Ovary (tissue), 9 donors: ENCODE results near the gene CERS6. TPM values are rescaled to one million over a fixed set of nuclear protein-coding genes. Genes with fewer than 3 reads are reported as not detected.
A peak's percentile ranks its signal among the peaks of the same experiment; 100 is the strongest.

Experiments used
- DNase-seq, 5 donors: peaks; one replicate each; pipeline ENCODE4 v3.0.0-alpha.2; 2019 to 2020
- H3K27ac ChIP-seq, 2 donors: fragments of 200-600 bp; one replicate each; pipeline versions ENCODE4 v1.5.1 to v1.8.0; 2019 to 2022
- H3K27me3 ChIP-seq: fragments of 200-600 bp; one replicate; pipeline ENCODE4 v1.8.0; 2022
- H3K36me3 ChIP-seq: fragments of 200-600 bp; sonication (generic); one replicate; pipeline ENCODE4 v1.5.1; 2019
- H3K4me1 ChIP-seq: one replicate; pipeline ENCODE4 v1.8.1; 2013; ENCODE audit warnings: mild to moderate bottlenecking, moderate library complexity; ENCODE audit not compliant: insufficient read depth
- H3K4me3 ChIP-seq: fragments of 200-600 bp; sonication (generic); one replicate; pipeline ENCODE4 v1.5.1; 2017
- H3K9me3 ChIP-seq, 2 donors: fragments of 200-600 bp in 1 of 2; sonication (generic) in 1 of 2; one replicate each; pipeline versions ENCODE4 v1.5.1 to v1.8.1; 2013 to 2019; ENCODE audit warnings: mild to moderate bottlenecking in 1 of 2, moderate library complexity in 1 of 2
- EP300 ChIP-seq: sonication (generic); formaldehyde crosslinking; IDR thresholded peaks from one replicate; pipeline ENCODE4 v1.6.1; 2017; ENCODE audit warnings: antibody characterized with exemption
- POLR2A ChIP-seq: fragments of 450-650 bp; IDR thresholded peaks from one replicate; pipeline ENCODE4 v1.6.1; 2017; ENCODE audit warnings: antibody characterized with exemption, mild to moderate bottlenecking, moderate library complexity
- WGBS, 3 donors: extraction: QIAGEN DNeasy Blood & Tissue Kit in 1 of 3; methylation state at CpG; one replicate each; pipeline versions ENCODE4 v1.1.5 to v1.1.7; 2013 to 2017; 5-methylcytosine and 5-hydroxymethylcytosine counted together
- intact Hi-C, 4 donors: fragments of 100-400 bp; cut with DNase I; formaldehyde crosslinking; loops; one replicate each; pipeline versions ENCODE4 v1.11.0 to v1.15.1; 2022 to 2023
- polyA plus RNA-seq, 2 donors: library from polyadenylated mRNA; stranded (reverse); fragments of 200-250 nt in 1 of 2; fragments of 350-450 nt in 1 of 2; fragmentation: Illumina TruSeq in 1 of 2; extraction: RNeasy Lipid Tissue Mini Kit (QIAGEN cat#74804) in 1 of 2; gene quantifications; one replicate each; pipeline ENCODE4 v1.2.3, GENCODE V29; 2013 to 2014
- total RNA-seq, 7 donors: library from RNA; depleted of rRNA in 2 of 7; stranded (reverse); fragments of >200 nt in 2 of 7; fragmentation: NEBNext Ultra II Directional in 3 of 7; extraction: Animal tissue kit (Norgen Biotek cat#: 25700) in 3 of 7; gene quantifications; one replicate each; pipeline versions ENCODE4 v1.1.0 to v1.2.4, GENCODE V29; 2016 to 2023
- TF ChIP-seq, protein P1 (sequence below), 3 donors: fragments of 450-650 bp in 2 of 3; fragments of 200-600 bp in 1 of 3; IDR thresholded peaks; one replicate each; pipeline versions ENCODE4 v1.5.1 to v1.8.0; 2016 to 2022; ENCODE audit warnings: antibody characterized with exemption in 3 of 3, mild to moderate bottlenecking in 1 of 3
- donor health status: DM: no; HTN: no; CAD: no; lungs with moderate emphysema.
- donor health status: DM: no; HTN: no; CAD: no.
- donor health status: Bipolar disorder and iron deficiency.
- donor health status: DM: yes; HTN: yes; CAD: no.
- donor health status: DM: no; HTN: no; CAD: no.
- donor health status: DM: yes; HTN: yes; CAD: no.

The CERS6 gene
- total and polyA plus RNA-seq, 9 donors, result 11.5 to 30.8 (median 24.9) TPM

DNA sequence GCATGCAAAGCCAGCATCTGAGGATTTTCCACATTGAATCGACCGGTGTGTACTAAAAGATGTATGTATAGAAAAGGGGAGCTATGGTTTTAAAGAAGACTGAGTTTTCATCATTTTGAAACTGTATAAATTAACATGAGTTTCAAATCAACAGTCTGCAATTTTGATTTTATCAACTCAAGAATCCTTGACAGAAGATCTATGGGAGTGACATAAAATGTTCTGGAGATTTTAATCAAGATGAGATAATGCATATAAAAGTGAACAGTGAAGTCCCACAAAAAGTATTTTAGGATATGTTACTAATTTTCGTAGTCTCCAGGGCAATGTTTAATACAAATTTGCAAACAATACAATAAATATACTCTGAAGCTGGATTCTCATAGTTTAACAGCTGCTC is 24.0 kb upstream of the CERS6 start:
- no peaks in the 10 kb centered on the region for H3K27me3 ChIP-seq
- TF ChIP-seq EP300, result no peak
- no peak for TF ChIP-seq POLR2A
- TF ChIP-seq, protein P1, sequence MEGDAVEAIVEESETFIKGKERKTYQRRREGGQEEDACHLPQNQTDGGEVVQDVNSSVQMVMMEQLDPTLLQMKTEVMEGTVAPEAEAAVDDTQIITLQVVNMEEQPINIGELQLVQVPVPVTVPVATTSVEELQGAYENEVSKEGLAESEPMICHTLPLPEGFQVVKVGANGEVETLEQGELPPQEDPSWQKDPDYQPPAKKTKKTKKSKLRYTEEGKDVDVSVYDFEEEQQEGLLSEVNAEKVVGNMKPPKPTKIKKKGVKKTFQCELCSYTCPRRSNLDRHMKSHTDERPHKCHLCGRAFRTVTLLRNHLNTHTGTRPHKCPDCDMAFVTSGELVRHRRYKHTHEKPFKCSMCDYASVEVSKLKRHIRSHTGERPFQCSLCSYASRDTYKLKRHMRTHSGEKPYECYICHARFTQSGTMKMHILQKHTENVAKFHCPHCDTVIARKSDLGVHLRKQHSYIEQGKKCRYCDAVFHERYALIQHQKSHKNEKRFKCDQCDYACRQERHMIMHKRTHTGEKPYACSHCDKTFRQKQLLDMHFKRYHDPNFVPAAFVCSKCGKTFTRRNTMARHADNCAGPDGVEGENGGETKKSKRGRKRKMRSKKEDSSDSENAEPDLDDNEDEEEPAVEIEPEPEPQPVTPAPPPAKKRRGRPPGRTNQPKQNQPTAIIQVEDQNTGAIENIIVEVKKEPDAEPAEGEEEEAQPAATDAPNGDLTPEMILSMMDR (IDR thresholded peaks at IDR 0.05), result no peak
- no peaks in the 10 kb centered on the region for H3K36me3 ChIP-seq
- no peak overlapping the region for H3K27ac ChIP-seq
- no peaks in the 10 kb centered on the region for H3K9me3 ChIP-seq
- H3K4me1 ChIP-seq, result no peaks in the 10 kb centered on the region
- 90 to 92% (median 92%) methylated on average over 3 of the region's 3 CpGs for WGBS, 3 donors
- intact Hi-C loops, result no loop called here
- no peak for DNase-seq
- no peak overlapping the region for H3K4me3 ChIP-seq

DNA sequence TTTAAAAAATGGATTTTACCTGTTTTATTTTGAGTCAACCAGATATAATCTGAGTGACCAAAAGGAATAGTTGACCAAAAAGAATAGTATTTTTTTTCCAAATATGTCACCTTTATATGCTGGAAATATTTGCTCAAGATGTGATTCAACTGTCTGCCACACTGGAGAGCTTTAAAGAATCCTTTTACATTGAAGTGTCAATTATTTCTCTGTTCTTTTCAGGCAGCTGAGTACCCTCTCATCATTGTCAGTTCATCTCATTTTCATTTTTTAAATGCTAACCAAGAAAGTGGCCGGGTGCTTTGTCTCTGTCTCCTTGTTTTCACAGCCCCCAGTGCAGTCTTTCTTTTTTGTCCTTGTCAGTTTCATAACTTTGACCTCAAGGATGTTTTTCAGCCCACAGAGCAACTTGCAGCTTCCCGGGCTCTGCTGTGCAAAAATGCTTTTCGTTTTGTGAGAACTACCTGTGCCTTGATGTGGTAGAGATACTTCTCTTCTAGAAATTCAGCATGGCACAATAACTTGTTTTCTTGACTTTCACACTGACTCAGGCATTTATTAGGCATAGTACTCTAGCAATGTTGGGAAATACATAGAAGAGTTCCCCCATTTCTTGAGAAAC is 23.4 kb upstream of the CERS6 start:
- WGBS, 3 donors, result 28 to 42% (median 37%) methylated on average over 3 of the region's 3 CpGs
- Histone ChIP-seq H3K4me1 (no peaks in the 10 kb centered on the region), H3K27ac (no peak overlapping the region), H3K4me3 (no peak overlapping the region), H3K9me3 (no peaks in the 10 kb centered on the region), H3K27me3 (no peaks in the 10 kb centered on the region), H3K36me3 (no peaks in the 10 kb centered on the region)
- DNase-seq, result no peak
- intact Hi-C loops, result no loop called here
- no peak for TF ChIP-seq EP300
- no peak for TF ChIP-seq POLR2A

DNA sequence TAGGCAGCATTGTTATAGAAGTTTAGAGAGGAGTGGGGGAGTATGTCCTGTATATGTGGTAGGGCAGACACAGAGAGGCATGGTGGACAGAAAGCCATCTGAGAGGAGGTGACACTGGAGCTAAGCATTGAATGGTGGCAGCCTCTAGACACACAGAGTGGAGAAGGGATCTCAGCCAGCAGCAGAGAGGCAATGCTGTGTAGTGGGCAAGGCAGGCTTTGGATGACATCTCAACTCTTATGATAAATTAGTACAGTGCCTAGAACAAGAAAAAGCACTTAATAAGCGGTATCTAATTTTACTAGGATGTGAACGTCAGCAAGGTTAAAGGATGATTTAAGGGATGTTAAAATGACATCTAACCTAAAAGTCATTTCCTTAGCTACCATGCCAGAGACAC is 22.5 kb upstream of the CERS6 start:
- Histone ChIP-seq H3K4me1 (no peaks in the 10 kb centered on the region), H3K4me3 (no peak overlapping the region), H3K36me3 (no peaks in the 10 kb centered on the region), H3K27ac (no peak overlapping the region), H3K27me3 (no peaks in the 10 kb centered on the region), H3K9me3 (no peaks in the 10 kb centered on the region)
- intact Hi-C loops, result no loop called here
- 73 to 82% (median 80%) methylated on average over 2 of the region's 2 CpGs for WGBS, 3 donors
- TF ChIP-seq, protein P1 (IDR thresholded peaks at IDR 0.05), result no peak
- TF ChIP-seq EP300 (no peak), POLR2A (no peak)
- no peak for DNase-seq

DNA sequence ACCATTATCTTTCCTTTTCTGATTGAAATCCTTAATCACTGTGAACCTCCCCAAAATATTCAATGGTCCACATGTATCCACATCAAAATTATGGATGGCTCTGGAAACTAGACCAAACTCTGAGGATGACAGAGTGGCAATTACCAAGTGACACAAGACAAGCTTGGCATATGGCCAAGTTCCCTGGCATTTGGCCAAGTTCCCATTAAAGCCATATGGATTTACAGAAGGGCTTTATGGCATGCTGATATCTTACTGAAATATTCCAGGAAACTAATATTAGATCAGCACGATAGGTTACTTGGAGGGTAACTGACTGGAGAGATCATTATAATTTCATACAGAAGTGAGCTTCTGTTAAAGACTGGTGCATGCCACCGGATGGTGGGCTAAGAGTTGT is 21.9 kb upstream of the CERS6 start:
- TF ChIP-seq POLR2A, result no peak
- no peak for TF ChIP-seq EP300
- no peaks in the 10 kb centered on the region for H3K27me3 ChIP-seq
- no peaks in the 10 kb centered on the region for H3K9me3 ChIP-seq
- no peaks in the 10 kb centered on the region for H3K4me1 ChIP-seq
- peak in 2 of 5 donors; percentile 34 to 35 for DNase-seq
- no peaks in the 10 kb centered on the region for H3K36me3 ChIP-seq
- no peak overlapping the region for H3K27ac ChIP-seq
- 83 to 89% (median 89%) methylated on average over 2 of the region's 2 CpGs for WGBS, 3 donors
- no peak overlapping the region for H3K4me3 ChIP-seq
- intact Hi-C loops, result no loop called here

DNA sequence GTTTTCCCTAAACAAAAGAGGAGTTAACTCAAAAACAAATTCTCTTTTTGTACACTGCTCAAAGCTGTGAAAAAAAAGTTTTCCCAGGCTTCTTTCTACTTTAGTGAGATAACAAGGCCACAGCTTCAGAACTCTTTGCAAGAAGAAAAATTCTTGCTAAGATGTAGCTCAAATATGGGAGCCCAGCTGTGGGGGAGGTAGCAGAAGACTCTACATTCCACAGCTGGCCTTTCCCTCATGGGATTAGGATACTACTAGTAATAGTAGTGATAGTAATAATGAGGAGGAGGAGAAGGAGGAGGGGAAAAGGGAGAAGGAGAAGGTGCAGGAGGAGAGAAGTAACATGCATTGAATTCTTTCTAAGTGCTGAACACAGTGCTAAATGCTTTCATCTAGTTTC is 19.2 kb upstream of the CERS6 start:
- TF ChIP-seq POLR2A, result no peak
- no peak for TF ChIP-seq EP300
- TF ChIP-seq, protein P1 (IDR thresholded peaks at IDR 0.05), result no peak
- intact Hi-C loops, result no loop called here
- Histone ChIP-seq H3K36me3 (no peaks in the 10 kb centered on the region), H3K4me3 (no peak overlapping the region), H3K4me1 (no peaks in the 10 kb centered on the region), H3K27me3 (no peaks in the 10 kb centered on the region), H3K9me3 (no peaks in the 10 kb centered on the region), H3K27ac (no peak overlapping the region)
- no peak for DNase-seq
